Keratinocyte (primary cell): ENCODE results near the gene CDRT4.

Source experiments
- EZH2 ChIP-seq: IDR thresholded peaks from one replicate; pipeline ENCODE4 v1.6.1; 2012; ENCODE audit warnings: inconsistent platforms, mild to moderate bottlenecking, low read length, moderate library complexity
- TF ChIP-seq, protein P1 (sequence below), 3 experiments: IDR thresholded peaks in 1 of 3; conservative IDR thresholded peaks in 1 of 3; optimal IDR thresholded peaks in 1 of 3; 2 replicates in 2 of 3; 3 replicates in 1 of 3; pipeline versions ENCODE3 to v1.5.1; 2011; ENCODE audit warnings: low read length in 3 of 3, mild to moderate bottlenecking in 3 of 3, moderate library complexity in 2 of 3, control low read depth in 1 of 3, inconsistent platforms in 1 of 3; ENCODE audit not compliant: insufficient read depth in 2 of 3; ENCODE audit errors: extremely low read depth in 1 of 3

DNA sequence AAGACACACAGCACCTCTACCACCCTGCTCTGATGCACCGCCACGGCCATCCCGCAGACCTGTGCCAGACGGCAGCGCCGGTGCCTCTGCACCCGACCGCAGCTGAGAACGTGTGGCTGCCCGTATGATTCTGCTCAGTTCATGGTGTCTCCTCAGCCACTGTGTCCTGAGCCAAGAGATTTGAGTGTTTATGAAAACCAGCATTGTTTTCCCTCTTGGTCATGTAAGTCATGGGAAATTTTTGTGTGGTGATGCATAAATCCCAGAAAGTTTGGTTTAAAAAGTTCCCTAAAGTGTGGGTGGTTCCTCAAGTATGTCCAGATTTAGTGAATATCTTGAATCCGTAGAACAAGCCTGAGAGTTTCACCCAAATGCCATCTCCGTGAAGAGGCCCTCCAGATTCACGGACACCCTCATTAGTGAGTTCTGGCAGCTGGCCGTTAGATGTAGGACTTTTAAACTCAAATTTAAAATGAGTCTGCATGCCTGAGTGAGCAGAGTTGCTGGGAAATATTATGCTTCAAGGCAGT, 57.6 kb downstream of the CDRT4 start:
- TF ChIP-seq, protein P1, sequence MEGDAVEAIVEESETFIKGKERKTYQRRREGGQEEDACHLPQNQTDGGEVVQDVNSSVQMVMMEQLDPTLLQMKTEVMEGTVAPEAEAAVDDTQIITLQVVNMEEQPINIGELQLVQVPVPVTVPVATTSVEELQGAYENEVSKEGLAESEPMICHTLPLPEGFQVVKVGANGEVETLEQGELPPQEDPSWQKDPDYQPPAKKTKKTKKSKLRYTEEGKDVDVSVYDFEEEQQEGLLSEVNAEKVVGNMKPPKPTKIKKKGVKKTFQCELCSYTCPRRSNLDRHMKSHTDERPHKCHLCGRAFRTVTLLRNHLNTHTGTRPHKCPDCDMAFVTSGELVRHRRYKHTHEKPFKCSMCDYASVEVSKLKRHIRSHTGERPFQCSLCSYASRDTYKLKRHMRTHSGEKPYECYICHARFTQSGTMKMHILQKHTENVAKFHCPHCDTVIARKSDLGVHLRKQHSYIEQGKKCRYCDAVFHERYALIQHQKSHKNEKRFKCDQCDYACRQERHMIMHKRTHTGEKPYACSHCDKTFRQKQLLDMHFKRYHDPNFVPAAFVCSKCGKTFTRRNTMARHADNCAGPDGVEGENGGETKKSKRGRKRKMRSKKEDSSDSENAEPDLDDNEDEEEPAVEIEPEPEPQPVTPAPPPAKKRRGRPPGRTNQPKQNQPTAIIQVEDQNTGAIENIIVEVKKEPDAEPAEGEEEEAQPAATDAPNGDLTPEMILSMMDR (optimal IDR thresholded peaks at IDR 0.05 in 1 of 3, IDR thresholded peaks at IDR 0.05 in 1 of 3, conservative IDR thresholded peaks at IDR 0.05 in 1 of 3; ENCODE audit: extremely low read depth in 1 of 3, insufficient read depth in 2 of 3, low read length in 3 of 3): no peak
- no peak for TF ChIP-seq EZH2
